HEK293 (cell line): ENCODE data around the gene KLHL17.

ENCODE experiments used
- CTCF ChIA-PET: fragments of 350-600 bp; formaldehyde crosslinking; extraction: SDS; loops from one replicate; lab custom pipeline; 2021; ENCODE audit warnings: antibody characterized with exemption; lab: Yijun Ruan, JAX
- POLR2A ChIA-PET: fragments of 300-600 bp; formaldehyde crosslinking; extraction: SDS; loops from one replicate; lab custom pipeline; 2020; ENCODE audit warnings: antibody characterized with exemption, inconsistent platforms; lab: Yijun Ruan, JAX
- H3K27ac ChIP-seq: fragments of 200-500 bp; sonication (Bioruptor generic); 2 replicates; pipeline ENCODE4 v1.5.1; 2014; ENCODE audit warnings: low read depth, low read length, control low read depth, inconsistent platforms; ENCODE audit errors: extremely low read depth
- H3K36me3 ChIP-seq, 2 experiments: fragments of 200-500 bp in 1 of 2; sonication (Bioruptor generic) in 1 of 2; 1 replicate in 1 of 2; 2 replicates in 1 of 2; pipeline ENCODE4 v1.5.1; 2014 to 2017; ENCODE audit warnings: inconsistent platforms in 2 of 2, low read length in 2 of 2; ENCODE audit not compliant: control insufficient read depth in 2 of 2, insufficient read depth in 1 of 2
- H3K4me1 ChIP-seq: fragments of 200-500 bp; sonication (Bioruptor generic); 2 replicates; pipeline ENCODE4 v1.5.1; 2014; ENCODE audit warnings: mild to moderate bottlenecking, low read length, inconsistent platforms; ENCODE audit not compliant: control insufficient read depth, insufficient read depth
- H3K4me3 ChIP-seq: 2 replicates; pipeline ENCODE4 v1.5.1; 2011; ENCODE audit warnings: low read depth, mild to moderate bottlenecking, control low read depth, low read length, moderate library complexity
- H3K9me3 ChIP-seq: fragments of 200-500 bp; sonication (Bioruptor generic); 2 replicates; pipeline ENCODE4 v1.5.1; 2014; ENCODE audit warnings: low read depth, low read length, inconsistent platforms; ENCODE audit not compliant: control insufficient read depth, insufficient read depth
- BCL11A ChIP-seq: fragments of 450-650 bp; formaldehyde crosslinking; IDR thresholded peaks from 2 replicates; pipeline ENCODE4 v1.5.1; 2016; ENCODE audit warnings: low read depth, missing biosample characterization, missing genetic modification characterization
- GFI1B ChIP-seq: fragments of 450-650 bp; formaldehyde crosslinking; IDR thresholded peaks from 2 replicates; pipeline ENCODE4 v1.5.1; 2016; ENCODE audit warnings: missing biosample characterization, missing genetic modification characterization
- GLI2 ChIP-seq: fragments of 450-650 bp; formaldehyde crosslinking; IDR thresholded peaks from 2 replicates; pipeline ENCODE4; 2017; ENCODE audit warnings: missing biosample characterization, missing genetic modification characterization, low read depth, borderline replicate concordance
- HOXA7 ChIP-seq: sonication (generic); formaldehyde crosslinking; IDR thresholded peaks from 2 replicates; pipeline ENCODE4 v1.8.1; 2022; ENCODE audit warnings: missing genetic modification reagents, borderline replicate concordance
- KLF10 ChIP-seq: fragments of 450-650 bp; IDR thresholded peaks from 2 replicates; pipeline ENCODE4 v1.5.1; 2018; ENCODE audit warnings: missing biosample characterization, mild to moderate bottlenecking, missing genetic modification characterization
- KLF17 ChIP-seq: fragments of 450-650 bp; formaldehyde crosslinking; IDR thresholded peaks from 2 replicates; pipeline ENCODE4 v1.5.1; 2016; ENCODE audit warnings: missing biosample characterization, missing genetic modification characterization
- REST ChIP-seq: fragments of 450-650 bp; formaldehyde crosslinking; IDR thresholded peaks from 2 replicates; pipeline ENCODE4 v1.5.1; 2016; ENCODE audit warnings: missing biosample characterization, missing genetic modification characterization
- YY2 ChIP-seq: fragments of 450-650 bp; formaldehyde crosslinking; IDR thresholded peaks from 2 replicates; pipeline ENCODE4 v1.5.1; 2016; ENCODE audit warnings: missing biosample characterization, missing genetic modification characterization
- ZFP37 ChIP-seq: fragments of 450-650 bp; formaldehyde crosslinking; IDR thresholded peaks from 2 replicates; pipeline ENCODE4 v1.5.1; 2016; ENCODE audit warnings: missing biosample characterization, missing genetic modification characterization
- ZNF221 ChIP-seq: fragments of 450-650 bp; formaldehyde crosslinking; IDR thresholded peaks from 2 replicates; pipeline ENCODE4 v1.5.1; 2017; ENCODE audit warnings: missing biosample characterization, missing genetic modification characterization, borderline replicate concordance
- ZNF248 ChIP-seq: fragments of 450-650 bp; formaldehyde crosslinking; IDR thresholded peaks from 2 replicates; pipeline ENCODE4 v1.5.1; 2017; ENCODE audit warnings: missing biosample characterization, missing genetic modification characterization
- ZNF280C ChIP-seq: fragments of 450-650 bp; formaldehyde crosslinking; IDR thresholded peaks from 2 replicates; pipeline ENCODE4 v1.5.1; 2016; ENCODE audit warnings: missing biosample characterization, missing genetic modification characterization
- ZNF394 ChIP-seq: fragments of 450-650 bp; formaldehyde crosslinking; IDR thresholded peaks from 2 replicates; pipeline ENCODE4 v1.5.1; 2016; ENCODE audit warnings: missing biosample characterization, missing genetic modification characterization, mild to moderate bottlenecking, moderate library complexity, borderline replicate concordance
- ZNF404 ChIP-seq: fragments of 450-650 bp; formaldehyde crosslinking; IDR thresholded peaks from 2 replicates; pipeline ENCODE4 v1.5.1; 2017; ENCODE audit warnings: missing biosample characterization, missing genetic modification characterization
- ZNF416 ChIP-seq: fragments of 450-650 bp; formaldehyde crosslinking; IDR thresholded peaks from 2 replicates; pipeline ENCODE4 v1.5.1; 2016; ENCODE audit warnings: missing biosample characterization, missing genetic modification characterization
- ZNF518A ChIP-seq: fragments of 450-650 bp; formaldehyde crosslinking; conservative IDR thresholded peaks from 2 replicates; pipeline ENCODE4 v1.5.1; 2016; ENCODE audit warnings: low read depth, missing biosample characterization, missing genetic modification characterization
- ZNF529 ChIP-seq: fragments of 450-650 bp; formaldehyde crosslinking; IDR thresholded peaks from 2 replicates; pipeline ENCODE4 v1.5.1; 2017; ENCODE audit warnings: missing genetic modification characterization, missing biosample characterization; ENCODE audit not compliant: insufficient replicate concordance
- ZNF561 ChIP-seq: fragments of 450-650 bp; IDR thresholded peaks from 2 replicates; pipeline ENCODE4 v1.5.1; 2018; ENCODE audit warnings: missing biosample characterization, missing genetic modification characterization, borderline replicate concordance
- ZNF623 ChIP-seq: fragments of 450-650 bp; formaldehyde crosslinking; IDR thresholded peaks from 2 replicates; pipeline ENCODE4 v1.5.1; 2016; ENCODE audit warnings: missing biosample characterization, missing genetic modification characterization
- ZNF629 ChIP-seq: fragments of 450-650 bp; formaldehyde crosslinking; IDR thresholded peaks from 2 replicates; pipeline ENCODE4 v1.5.1; 2017; ENCODE audit warnings: missing biosample characterization, missing genetic modification characterization

KLHL17 gene

GRCh38 chr1:984476-984814 lies 24.1 kb downstream of the KLHL17 start (continued):
- TF ChIP-seq KLF17 (tag by site-specific recombination), result no peak
- TF ChIP-seq ZNF248, result no peak
- TF ChIP-seq ZNF394 (tag by site-specific recombination), result peak; percentile 93
- 0 out of 2 replicates have a peak, but pooled peaks have one; percentile 42 for TF ChIP-seq ZNF629 (tag by site-specific recombination)
- TF ChIP-seq ZNF623 (tag by site-specific recombination), result peak; percentile 79
- TF ChIP-seq ZNF221 (tag by site-specific recombination), result no peak
- TF ChIP-seq GFI1B, result peak; percentile 59; the same call in 1 of the 2 replicates
- TF ChIP-seq YY2 (tag by site-specific recombination), result no peak
- no peak for TF ChIP-seq ZNF280C (tag by site-specific recombination)
- 0 out of 2 replicates have a peak, but pooled peaks have one; percentile 47 for TF ChIP-seq ZFP37 (tag by site-specific recombination)
- TF ChIP-seq ZNF518A (tag by site-specific recombination), result peak; percentile 94
- TF ChIP-seq, all 188 proteins: peak for 36

- POLR2A ChIA-PET, result interaction anchor here (0.8 to 1.2 kb wide), 2 partner anchors 9 to 19 kb away, joined by 3 read pairs; partner anchors contain the start of gene PLEKHN1
- CTCF ChIA-PET, result interaction anchor here (0.6 to 4.0 kb wide), 19 partner anchors 8 to 306 kb away, joined by 3 to 53 read pairs (median 4); partner anchors contain the start of gene AGRN
- H3K9me3 ChIP-seq, result no peaks in the 10 kb centered on the region
- H3K27ac ChIP-seq, result no peak overlapping the region
- H3K36me3 ChIP-seq, result no peaks in the 10 kb centered on the region
- no peaks in the 10 kb centered on the region for H3K4me1 ChIP-seq
- no peak overlapping the region for H3K4me3 ChIP-seq
- no peak for TF ChIP-seq ZNF518A (tag by site-specific recombination)
- TF ChIP-seq ZNF404, result no peak
- TF ChIP-seq KLF10 (tag by site-specific recombination), result no peak
- TF ChIP-seq BCL11A (tag by site-specific recombination), result no peak
- TF ChIP-seq ZNF416 (tag by site-specific recombination), result no peak
- no peak for TF ChIP-seq REST (tag by site-specific recombination)
- no peak for TF ChIP-seq ZNF529 (tag by site-specific recombination)
- TF ChIP-seq GLI2, result no peak
- no peak for TF ChIP-seq HOXA7
- TF ChIP-seq ZNF561 (tag by site-specific recombination), result no peak
Measured at GRCh38 chr1:985126-985525, 24.7 kb downstream of the KLHL17 start.
